SU-DHL-6 (cell line): Measurements from ENCODE around the gene IQSEC3.

Experiments
- CTCF ChIP-seq: fragments of 200-600 bp; sonication (generic); IDR thresholded peaks from one replicate; pipeline ENCODE4 v1.5.1; 2017; ENCODE audit warnings: antibody characterized with exemption, mild to moderate bottlenecking, low read length, moderate library complexity; ENCODE audit not compliant: insufficient read depth, poor library complexity, severe bottlenecking
- EZH2phosphoT487 ChIP-seq: fragments of 200-600 bp; sonication (generic), shearing (Covaris generic); conservative IDR thresholded peaks from 2 replicates; pipeline ENCODE4 v1.6.1; 2018; ENCODE audit warnings: mild to moderate bottlenecking, antibody characterized with exemption, low read length, moderate library complexity, mixed read lengths

- TF ChIP-seq CTCF (no peak), EZH2phosphoT487 (no peak)
These were observed 52.0 kb downstream of the IQSEC3 start for GRCh38 chr12:118591-118990.
